Bronchial epithelial cell (primary cell): ENCODE measurements around the gene GOLGA8S. TPM values are rescaled to one million over a fixed set of nuclear protein-coding genes. Genes with fewer than 3 reads are reported as not detected.
"Not testable (repeated sequence)": the region's sequence is repeated elsewhere in the genome, so short reads cannot be mapped to it uniquely, and the experiment has no call there.

Experiments
- DNase-seq: peaks from one replicate; pipeline ENCODE4 v3.0.0-alpha.2; 2010; ENCODE audit warnings: low read depth
- FAIRE-seq: peaks from 2 replicates; lab custom pipeline; 2011; peaks lifted over from hg19 to GRCh38; lab: Jason Lieb, UNC
- H3K27me3 ChIP-seq: 2 replicates; pipeline ENCODE4 v1.5.1; 2011; ENCODE audit warnings: low read length; ENCODE audit not compliant: control insufficient read depth, insufficient read depth
- H3K36me3 ChIP-seq: 2 replicates; pipeline ENCODE4 v1.5.1; 2011; ENCODE audit warnings: low read length; ENCODE audit not compliant: control insufficient read depth, insufficient read depth
- H3K4me3 ChIP-seq: 2 replicates; pipeline ENCODE4 v1.5.1; 2011; ENCODE audit warnings: mild to moderate bottlenecking, low read depth, low read length, control low read depth
- total RNA-seq: library from RNA; depleted of rRNA; stranded (reverse); fragments of >200 nt; gene quantifications from 2 replicates; pipeline ENCODE4 v1.2.1, GENCODE V29; 2014
- TF ChIP-seq, protein P1 (sequence below): IDR thresholded peaks from 2 replicates; pipeline ENCODE4 v1.5.1; 2011; ENCODE audit warnings: mild to moderate bottlenecking, moderate library complexity, low read length, control low read depth, inconsistent platforms; ENCODE audit not compliant: insufficient read depth, severe bottlenecking

The GOLGA8S gene
- total RNA-seq, 1 donor from 2014 or later: not detected

DNA sequence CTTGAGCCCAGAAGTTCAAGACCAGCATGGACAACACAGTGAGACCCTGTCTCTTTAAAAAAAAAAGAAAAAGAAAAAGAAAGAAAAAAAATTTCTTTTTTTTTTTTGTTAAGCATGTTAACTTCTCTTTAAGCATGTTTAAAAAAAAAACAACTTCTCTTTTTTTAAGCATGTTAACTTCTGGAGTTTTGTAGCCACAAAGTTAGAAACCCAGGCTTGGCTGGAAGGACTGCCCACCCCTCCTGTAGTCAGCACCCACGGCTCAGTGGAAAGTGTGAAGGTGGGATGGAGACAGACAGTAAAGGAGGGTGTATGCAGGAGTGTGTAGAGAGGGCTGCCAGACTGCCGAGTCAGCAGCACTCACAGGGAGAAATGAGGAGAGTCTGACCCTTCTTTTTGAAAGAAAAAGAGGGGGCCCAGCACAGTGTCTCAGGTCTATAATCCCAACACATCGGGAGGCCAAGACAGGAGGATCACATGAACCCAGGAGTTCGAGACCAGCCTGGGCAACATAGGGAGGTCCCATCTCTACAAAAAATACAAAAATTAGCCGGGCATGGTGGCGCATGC, 33.2 kb downstream of the GOLGA8S start:
- DNase-seq: no peak
- TF ChIP-seq, protein P1, sequence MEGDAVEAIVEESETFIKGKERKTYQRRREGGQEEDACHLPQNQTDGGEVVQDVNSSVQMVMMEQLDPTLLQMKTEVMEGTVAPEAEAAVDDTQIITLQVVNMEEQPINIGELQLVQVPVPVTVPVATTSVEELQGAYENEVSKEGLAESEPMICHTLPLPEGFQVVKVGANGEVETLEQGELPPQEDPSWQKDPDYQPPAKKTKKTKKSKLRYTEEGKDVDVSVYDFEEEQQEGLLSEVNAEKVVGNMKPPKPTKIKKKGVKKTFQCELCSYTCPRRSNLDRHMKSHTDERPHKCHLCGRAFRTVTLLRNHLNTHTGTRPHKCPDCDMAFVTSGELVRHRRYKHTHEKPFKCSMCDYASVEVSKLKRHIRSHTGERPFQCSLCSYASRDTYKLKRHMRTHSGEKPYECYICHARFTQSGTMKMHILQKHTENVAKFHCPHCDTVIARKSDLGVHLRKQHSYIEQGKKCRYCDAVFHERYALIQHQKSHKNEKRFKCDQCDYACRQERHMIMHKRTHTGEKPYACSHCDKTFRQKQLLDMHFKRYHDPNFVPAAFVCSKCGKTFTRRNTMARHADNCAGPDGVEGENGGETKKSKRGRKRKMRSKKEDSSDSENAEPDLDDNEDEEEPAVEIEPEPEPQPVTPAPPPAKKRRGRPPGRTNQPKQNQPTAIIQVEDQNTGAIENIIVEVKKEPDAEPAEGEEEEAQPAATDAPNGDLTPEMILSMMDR: no peak

DNA sequence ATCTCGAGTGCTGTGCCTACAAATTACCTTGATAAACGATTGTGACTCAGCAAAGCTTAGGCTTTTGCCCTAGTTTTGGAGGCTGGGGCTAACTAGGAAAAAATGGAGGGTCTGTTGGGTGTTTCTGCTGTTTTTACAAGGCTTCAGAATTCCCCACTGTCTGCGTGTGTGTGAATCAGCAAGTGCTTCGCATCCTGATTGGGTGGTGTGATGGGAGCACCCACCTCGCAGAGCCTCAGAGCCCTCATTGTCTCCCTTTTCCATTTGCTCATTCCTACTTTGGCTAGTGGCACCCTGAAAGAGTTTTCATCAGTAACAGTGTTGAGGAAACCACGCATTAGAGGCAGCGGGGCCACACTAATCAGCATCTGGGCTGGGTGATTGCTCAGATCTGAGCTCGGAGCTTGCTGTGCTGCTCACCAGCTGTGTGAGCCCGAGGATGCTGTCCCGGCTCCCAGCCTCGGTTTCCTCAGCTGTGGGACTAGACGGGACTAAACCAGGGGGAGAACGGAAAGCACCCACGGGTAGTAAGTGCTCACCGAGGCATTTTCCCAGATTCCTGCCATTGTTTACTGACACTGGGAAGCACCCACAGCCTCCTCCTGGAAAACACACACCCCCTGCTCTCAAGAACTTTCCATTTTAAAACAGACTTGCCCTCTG, 40.6 kb downstream of the GOLGA8S start:
- FAIRE-seq: no peak
- TF ChIP-seq, protein P1: no peak
- Histone ChIP-seq H3K36me3 (no peaks in the 10 kb centered on the region), H3K27me3 (no peaks in the 10 kb centered on the region), H3K4me3 (no peak overlapping the region)
- no peak for DNase-seq

More for the DNA sequence above, 33.2 kb downstream of the GOLGA8S start:
- no peaks in the 10 kb centered on the region for H3K27me3 ChIP-seq
- FAIRE-seq: no peak
- no peak overlapping the region for H3K4me3 ChIP-seq
- no peaks in the 10 kb centered on the region for H3K36me3 ChIP-seq

DNA sequence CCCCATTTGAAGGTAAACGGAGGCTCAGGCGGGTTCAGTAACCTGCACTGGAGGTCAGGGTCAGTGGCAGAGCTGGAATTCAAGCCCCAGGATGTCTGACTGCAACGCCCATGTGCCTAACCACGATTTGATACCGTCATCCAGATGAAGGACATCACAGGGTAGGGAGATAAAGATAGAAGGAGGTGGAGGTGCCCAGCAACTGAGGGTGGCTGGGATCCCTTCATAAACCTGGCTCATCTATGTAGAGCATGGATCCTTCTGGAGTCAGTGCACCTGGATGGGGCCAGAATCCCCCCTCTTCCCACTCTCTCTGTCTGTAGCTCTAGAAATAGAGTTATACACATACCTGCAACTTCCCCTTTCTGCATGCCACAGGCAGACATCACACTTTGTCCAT, 41.3 kb downstream of the GOLGA8S start:
- Histone ChIP-seq H3K4me3 (no peak overlapping the region), H3K36me3 (no peaks in the 10 kb centered on the region), H3K27me3 (no peaks in the 10 kb centered on the region)
- TF ChIP-seq, protein P1: no peak
- DNase-seq (no peak), FAIRE-seq (no peak)

DNA sequence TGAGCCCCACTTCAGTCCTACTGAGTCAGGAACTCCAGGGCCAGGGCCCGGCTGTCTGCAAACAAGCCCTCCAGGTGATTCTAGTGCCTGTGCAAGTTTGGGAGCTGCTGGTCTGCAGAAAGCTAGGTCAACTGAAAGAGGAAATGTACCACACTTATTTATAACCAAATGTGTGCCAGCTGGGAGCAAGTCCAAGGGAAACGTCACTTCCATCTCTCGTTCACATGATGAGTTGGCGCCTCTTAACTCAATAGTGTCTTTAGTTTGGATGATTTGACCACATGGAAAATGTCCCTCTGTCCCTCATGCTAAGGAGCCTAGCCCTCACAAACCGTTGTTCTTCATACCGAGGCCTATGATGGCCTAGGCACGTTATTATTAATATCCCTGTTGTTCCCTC, 43.2 kb downstream of the GOLGA8S start:
- H3K4me3 ChIP-seq: no peak overlapping the region
- TF ChIP-seq, protein P1: no peak
- no peaks in the 10 kb centered on the region for H3K36me3 ChIP-seq
- FAIRE-seq (no peak), DNase-seq (no peak)
- H3K27me3 ChIP-seq: no peaks in the 10 kb centered on the region

DNA sequence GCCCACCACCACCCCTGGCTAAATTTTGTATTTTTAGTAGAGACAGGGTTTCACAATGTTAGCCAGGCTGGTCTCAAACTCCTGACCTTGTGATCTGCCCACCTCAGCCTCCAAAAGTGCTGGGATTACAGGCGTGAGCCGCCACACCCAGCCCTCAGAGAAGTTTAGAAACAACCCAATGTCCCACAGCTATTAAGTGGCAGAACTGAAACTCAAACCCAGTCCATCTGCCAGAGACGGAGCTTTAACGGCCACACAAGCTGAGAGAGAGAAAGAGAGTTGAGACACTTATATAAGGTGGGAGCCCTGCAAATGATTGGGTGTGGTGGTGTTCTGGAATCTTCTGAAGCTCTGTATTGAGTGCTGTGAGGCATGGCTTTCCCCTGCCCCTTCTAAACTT, 43.8 kb downstream of the GOLGA8S start:
- FAIRE-seq, DNase-seq, H3K27me3 ChIP-seq, H3K4me3 ChIP-seq, H3K36me3 ChIP-seq: not testable (repeated sequence)

DNA sequence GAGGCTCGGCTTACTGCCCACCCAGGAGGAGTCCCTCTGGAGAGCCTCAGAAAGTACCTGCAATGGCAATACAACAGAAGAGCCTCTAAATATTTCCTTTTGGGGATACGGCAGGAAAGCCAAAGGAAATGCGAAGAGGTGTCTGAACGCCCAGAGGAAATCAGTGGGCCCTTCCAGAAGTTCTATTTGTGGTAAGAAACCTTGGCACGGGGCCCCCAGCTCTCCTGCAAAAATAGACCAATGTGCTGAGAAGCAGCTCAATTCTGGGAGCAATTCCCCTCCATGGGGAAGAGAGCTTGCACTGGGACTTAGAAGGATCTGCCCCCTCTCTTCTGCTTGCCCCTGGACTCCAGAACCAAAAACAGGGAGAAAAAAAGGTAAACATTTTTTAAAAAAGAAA, 44.7 kb downstream of the GOLGA8S start:
- H3K4me3 ChIP-seq, H3K27me3 ChIP-seq, FAIRE-seq, DNase-seq, H3K36me3 ChIP-seq: not testable (repeated sequence)

DNA sequence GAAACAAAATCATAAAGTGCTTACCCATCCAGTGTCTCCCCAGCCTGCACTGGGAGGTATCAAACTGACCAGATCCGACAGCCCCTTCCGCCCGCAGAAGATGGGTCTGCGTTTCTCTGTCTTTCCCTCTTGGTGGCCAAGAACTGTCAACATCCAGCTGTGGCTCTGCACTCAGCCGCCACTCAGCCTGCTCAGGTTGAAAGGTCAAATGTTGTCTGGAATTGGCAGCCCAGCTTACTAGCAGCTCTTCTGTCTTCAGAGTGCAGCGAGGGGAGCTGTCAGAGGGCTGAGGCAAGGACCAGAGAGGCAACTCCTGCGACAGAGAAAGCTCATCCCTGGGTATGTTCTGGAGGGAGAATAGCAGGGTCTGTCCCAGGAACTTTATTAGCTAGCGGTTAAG, 47.1 kb downstream of the GOLGA8S start:
- Histone ChIP-seq H3K27me3 (no peaks in the 10 kb centered on the region), H3K36me3 (no peaks in the 10 kb centered on the region), H3K4me3 (no peak overlapping the region)
- DNase-seq (no peak), FAIRE-seq (no peak)
- TF ChIP-seq, protein P1: no peak
